ENCODE results near the gene MYO9A.

GRCh38 chr15:71937650-71938311 is 180.2 kb downstream of the MYO9A start:
- TF ChIP-seq POLR2A (IDR thresholded peaks at IDR 0.05; ENCODE audit: low read depth, low read length) = no peak
- no peak for TF ChIP-seq TAF1 (IDR thresholded peaks at IDR 0.05; ENCODE audit: borderline replicate concordance, low read depth, low read length)

All from GM12892 (cell line).